NCI-H774 (cell line): Measurements from ENCODE around the gene ANKRD10.

Source experiments
- DNase-seq: peaks from one replicate; lab custom pipeline; 2025; lab: John Stamatoyannopoulos, UW

The ANKRD10 gene

DNA sequence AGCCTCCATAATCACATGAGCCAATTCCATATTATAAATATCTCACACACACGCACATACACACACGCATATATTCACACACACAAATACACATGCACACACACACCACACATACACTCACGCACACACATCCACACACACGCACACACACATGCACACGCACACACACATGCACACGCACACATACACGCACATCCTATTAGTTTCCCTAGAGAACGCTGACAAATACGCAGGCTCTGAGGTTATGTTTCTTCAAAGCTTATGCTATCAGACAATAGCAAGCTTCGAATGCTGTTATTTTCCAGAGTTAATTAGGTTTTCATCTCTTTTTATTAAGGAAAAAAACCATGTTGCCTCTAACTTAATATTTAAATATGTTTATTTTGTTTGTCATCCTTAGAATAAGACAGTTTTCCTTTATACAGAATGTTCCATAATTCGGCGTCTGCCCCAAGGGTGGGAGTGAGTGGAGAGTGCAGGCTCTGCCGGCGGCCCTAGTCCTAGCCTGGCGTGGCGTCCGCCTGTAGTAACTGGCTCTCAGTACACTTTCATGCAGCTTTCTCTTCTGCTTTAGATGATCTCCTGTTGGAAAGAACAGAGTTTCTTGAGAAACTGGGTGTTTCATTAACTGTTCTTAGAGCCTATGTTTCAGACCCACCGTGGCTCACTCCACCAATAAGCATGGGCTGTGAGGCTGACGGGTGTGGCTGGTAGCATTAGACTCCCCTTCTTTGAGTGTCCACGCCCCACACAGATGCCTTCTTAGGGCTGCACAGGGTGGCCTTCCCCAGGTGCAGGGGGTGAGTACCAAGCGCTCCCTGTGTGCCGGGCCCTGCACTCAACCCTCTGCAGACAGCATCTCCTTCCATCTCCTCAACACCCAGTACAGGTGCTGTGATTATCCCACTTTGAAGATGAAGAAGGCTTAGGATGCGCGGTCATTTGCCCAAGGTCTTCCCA lies 30.4 kb upstream of the ANKRD10 start:
- DNase-seq = no peak

DNA sequence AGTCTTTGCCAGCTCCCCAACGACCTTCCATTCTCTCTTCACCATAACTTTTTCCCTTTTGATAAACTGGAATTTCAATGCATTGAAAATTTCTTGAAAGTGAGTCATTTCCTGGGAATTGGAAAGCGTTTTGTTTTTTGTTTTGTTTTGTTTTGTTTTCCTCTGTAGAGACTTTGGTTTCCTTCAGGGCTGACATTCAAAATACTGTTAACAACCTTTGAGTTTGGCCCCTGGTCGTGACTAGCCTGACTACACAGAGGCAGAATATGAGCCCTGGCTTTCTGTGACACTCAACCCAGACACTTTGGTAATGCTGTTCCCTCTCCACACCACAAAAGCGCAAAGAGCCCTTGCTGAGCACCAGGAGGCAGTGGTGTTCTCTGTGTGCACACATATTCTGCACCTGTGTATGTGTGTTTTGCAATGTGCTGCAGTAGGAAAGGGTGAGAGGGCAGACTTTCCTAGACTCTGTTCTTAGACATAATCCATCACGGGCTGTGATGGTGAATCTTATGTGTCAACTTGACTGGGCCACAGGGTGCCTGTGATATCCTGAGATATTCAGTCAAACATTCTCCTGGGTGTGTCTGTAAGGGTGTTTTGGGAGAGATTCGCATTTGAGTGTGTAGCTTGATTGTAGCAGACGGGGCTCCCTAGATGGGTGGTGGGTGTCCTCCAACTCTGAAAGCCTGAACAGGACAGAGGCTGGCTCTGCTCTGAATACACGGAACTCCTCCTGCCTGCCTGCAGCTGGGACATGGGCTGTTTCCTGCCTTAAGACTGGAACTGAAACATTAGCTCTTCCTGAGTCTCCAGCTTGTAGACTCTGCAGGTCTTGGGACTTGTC lies 29.5 kb upstream of the ANKRD10 start:
- peak; percentile 87 for DNase-seq

DNA sequence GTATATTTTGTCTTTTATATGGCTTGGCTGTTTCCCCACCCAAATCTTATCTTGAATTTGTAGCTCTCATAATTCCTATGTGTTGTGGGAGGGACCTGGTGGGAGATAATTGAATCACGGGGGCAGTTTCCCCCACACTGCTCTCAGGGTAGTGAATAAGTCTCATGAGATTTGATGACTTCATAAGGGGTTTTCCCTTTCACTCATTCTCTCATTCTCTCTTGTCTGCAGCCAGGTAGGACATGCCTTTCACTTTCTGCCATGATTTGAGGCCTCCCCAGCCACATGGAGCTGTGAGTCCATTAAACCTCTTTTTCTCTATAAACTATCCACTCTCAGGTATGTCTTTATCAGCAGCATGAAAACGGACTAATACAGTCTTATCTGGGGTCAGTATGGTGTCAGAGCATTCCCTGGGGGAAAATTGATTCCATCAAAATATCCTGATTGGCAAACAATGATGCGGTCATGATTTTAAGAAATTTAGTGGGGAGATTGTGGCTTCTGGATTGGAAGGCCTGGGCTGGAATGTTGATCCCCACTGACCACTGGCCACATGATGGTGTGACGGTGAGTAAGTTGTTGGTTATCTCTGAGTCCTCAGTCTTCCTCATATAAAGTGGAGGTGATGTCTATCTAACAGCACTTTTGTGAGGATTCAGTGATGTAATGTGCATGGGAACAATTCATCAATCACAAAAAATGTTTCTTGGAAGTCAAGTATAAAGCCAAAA lies 27.5 kb upstream of the ANKRD10 start:
- no peak for DNase-seq

DNA sequence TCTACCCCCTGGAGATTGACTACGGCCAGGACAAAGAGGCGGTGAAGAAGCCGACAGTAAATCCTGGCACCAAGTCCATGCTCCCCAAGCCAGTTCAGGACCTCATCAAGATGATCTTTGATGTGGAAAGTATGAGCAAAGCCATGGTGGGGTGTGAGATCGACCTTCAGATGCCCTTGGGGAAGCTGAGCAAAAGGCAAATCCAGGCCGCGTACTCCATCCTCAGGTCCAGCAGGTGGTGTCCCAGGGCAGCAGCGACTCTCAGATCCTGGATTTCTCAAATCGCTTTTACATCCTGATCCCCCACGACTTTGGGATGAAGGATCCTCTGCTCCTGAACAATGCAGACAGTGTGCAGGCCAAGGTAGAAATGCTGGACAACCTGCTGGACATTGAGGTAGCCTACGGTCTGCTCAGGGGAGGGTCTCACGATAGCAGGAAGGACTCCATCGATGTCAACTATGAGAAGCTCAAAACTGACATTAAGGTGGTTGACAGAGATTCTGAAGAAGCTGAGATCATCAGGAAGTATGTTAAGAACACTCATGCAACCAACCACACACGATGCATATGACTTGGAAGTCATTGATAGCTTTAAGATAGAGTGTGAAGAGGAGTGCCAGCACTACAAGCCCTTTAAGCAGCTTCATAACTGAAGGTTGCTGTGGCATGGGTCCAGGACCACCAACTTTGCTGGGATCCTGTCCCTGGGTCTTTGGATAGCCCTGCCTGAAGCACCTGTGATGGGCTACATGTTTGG lies 24.0 kb upstream of the ANKRD10 start:
- DNase-seq = no peak

DNA sequence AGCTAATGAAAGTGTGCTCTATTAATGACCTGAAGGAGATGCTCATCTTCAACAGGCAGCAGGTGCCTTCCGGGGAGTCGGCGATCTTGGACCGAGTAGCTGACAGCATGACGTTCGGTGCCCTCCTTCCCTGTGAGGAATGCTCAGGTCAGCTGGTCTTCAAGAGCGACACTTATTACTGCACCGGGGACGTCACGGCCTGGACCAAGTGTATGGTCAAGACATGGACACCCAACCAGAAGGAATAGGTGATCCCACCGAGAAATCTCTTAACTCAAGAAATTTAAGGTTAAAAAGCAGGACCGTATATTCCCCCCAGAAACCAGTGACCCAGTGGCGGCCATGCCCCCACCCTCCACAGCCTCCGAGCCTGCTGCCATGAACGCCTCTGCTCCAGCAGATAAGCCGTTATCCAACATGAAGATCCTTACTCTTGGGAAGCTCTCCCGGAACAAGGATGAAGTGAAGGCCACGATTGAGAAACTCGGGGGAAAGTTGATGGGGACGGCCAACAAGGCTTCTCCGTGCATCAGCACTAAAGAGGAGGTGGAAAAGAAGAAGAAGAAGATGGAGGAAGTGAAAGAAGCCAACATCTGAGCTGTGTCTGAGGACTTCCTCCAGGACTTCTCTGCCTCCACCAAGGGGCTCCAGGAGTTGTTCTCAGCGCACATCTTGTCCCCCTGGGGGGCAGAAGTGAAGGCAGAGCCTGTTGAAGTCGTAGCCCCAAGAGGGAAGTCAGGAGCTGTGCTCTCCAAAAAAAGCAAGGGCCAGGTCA lies 22.8 kb upstream of the ANKRD10 start:
- DNase-seq = no peak

DNA sequence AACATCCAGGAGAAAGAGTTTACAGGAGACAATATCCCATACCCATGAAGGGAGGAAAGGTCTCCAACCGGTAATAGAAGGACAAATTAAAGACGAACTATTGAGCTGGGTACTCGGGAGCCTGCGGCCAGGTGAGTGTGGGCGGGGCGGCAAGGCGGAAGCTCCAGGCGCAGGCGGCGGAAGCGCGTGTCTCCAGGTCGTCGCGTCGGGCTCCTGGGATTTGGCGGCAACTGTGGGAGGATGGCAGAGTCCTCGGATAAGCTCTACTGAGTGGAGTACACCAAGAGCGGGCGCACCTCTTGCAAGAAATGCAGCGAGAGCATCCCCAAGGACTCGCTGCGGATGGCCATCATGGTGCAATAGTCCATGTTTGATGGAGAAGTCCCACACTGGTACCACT lies 21.6 kb upstream of the ANKRD10 start:
- DNase-seq = no peak

DNA sequence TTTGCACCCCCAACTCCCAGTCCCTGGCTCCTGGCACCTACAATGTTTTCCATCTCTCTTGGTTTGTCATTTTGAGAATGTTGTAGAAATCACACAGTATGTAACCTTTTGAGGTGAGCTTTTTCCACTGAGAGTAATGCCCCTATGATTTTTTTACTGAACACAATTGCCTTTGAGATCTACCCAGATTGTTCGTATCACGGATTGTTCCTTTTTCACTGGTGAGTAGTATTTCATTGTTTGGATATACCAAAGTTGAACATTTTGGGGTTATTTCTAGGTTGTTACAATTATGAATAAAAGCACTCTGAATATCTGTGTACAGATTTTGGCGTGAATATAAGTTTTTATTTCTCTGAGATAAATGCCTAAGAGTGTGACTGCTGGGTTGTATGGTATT lies 17.7 kb upstream of the ANKRD10 start:
- DNase-seq = no peak

DNA sequence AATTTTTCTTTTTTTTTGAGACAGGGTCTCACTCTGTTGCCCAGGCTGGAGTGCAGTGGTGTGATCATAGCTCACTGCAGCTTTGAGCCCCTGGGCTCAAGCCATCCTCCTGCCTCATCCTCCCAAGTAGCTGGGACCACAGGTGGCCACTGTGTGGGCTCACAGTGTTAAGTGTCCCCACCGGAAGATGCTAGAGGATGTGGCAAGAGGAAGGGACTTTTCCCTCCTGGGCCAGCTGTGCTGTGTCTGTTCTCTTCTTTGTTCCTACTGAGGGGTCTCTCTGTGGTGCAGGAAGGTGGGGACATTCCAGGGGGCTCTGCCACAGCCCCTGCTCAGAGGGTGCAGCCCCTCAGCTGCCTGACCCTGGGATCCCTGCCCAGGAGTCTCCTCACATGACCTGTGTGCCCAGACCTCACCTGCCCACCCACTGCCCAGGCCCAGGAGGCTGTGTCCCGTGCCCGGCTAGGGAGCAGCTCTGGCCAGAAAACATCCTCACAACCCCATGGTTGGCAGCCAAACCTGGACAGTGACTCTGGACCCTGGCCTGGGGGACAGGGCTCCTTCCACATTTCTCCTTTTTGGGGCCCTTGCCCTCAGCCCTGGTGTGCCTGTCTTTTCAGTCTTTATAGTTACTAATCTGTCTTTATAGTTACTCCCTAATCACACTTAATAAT lies 14.4 kb upstream of the ANKRD10 start:
- no peak for DNase-seq

DNA sequence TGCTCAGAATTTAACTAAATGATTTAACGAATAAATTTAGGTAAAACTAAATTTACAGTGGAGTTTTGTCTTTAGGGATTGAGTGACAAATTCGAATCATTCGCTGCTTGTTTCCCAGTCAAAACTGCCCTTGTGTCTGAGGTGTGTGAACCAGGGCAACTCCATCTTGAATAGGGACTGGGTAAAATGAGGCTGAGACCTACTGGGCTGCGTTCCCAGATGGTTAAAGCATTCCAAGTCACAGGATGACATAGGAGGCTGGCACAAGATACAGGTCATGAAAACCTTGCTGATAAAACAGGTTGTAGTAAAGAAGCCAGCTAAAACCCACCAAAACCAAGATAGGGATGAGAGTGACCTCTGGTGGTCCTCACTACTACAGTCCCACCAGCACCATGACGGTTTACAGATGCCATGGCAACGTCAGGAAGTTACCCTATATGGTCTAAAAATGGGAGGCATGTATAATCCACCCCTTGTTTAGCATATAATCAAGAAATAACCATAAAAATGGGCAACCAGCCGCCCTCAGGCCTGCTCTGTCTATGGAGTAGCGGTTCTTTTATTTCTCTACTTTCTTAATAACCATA lies 10.2 kb upstream of the ANKRD10 start:
- no peak for DNase-seq

DNA sequence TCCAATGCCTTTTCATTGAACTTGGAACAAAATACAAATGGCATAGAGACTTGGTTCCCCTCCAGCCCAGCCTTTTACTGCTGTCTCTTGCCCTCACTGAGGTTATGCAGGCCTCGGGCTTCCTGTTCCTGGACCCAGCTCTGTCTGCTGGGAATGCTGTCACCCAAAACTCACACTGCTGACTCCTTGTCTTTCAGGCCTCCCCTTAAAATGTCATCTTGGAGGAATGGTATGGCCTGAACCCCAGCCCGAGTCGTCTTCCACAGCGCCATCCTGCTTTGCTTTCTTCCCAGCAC lies 9.7 kb upstream of the ANKRD10 start:
- no peak for DNase-seq

DNA sequence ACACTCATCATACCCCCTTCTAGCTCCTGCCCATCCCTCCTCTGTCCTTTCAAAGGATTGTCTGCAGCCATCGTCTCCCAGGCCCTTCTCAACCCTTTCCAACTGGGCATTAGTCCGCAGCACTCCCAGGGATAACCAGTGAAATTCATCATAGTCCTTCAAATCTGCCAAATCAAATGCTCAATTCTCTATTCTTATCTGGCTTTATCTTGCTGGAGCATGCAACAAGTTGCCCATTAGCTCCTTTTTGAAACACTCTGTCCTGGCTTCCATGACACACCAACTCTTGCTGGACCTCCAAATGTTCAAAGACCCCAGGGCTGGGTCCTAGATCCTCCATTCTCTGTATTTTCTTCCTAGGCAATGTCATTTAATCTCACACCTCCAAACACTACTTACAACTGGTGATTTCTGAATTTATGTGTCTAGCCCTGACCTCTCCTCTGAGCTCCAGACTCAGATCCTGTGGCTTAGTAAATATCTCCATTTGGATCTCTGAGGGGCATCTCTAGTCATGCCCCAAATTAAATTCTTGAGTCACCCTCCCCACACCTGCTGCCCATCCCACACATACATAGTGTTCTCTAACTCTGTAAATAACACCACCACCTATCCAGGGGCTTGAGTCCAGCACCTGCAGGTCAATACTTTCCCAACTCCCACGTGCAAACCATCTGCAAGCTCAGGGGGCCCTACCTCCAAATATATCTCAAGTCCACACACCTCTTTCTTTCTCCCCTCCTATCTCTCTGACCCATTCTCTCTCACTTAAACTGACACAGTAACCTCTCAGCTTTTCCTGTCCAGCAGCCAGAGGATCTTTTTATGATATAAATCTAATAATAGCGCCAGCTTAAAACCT lies 9.1 kb upstream of the ANKRD10 start:
- no peak for DNase-seq

DNA sequence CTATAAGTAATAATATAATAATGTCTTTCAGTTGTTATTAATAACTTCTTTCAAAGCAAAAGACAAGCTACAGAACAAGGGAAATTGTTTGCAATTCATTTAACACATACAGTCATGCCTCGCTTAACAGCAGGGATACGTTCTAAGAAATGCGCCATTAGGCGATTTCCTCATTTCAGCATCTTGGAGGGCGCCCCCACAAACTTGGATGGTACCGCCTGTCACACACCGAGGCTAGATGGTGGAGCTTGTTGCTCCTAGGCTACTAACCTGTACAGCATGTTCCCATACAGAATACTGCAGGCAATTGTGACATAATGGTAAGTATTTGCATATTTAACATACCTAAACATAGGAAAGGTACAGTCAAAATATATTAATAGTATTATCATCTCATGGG lies 8.2 kb upstream of the ANKRD10 start:
- DNase-seq = no peak

DNA sequence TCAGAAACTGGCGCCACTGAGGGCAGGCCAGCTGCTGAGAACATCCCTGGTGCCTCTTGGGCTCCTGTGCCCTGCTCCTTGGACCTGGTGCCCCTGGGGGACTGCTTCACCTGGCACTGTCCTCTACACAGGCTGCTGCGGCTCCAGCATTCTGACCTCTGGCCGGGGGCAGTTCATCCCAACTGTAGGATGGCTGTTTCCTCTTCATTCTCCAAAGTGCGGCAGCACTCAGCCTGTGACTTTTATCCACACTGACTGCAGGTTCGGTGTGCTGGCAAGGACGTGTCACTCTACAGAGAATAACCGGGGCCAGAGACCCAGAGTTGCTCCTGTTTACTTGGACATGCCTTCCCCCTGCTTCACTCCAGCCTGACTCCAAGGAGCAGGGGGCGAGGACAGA lies 7.6 kb upstream of the ANKRD10 start:
- no peak for DNase-seq

DNA sequence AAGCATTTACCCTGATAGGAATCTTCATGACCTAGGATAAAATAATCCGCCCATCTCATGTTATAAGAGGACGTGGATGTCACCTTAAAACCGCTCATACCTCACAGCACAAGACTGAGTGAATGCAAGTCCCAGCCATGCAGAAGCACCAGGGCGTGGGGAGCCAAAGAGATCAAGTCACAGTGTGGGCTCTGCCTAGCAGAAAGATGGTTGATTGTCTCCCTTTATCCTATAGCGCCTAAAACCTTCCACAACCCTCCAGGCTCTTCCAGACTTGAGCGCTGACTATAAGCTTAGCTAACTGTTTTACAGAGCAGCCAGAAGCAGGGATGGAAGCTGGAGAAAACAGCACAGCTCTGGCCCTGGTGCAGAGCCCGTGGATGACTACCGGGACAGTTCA lies 6.8 kb upstream of the ANKRD10 start:
- no peak for DNase-seq

DNA sequence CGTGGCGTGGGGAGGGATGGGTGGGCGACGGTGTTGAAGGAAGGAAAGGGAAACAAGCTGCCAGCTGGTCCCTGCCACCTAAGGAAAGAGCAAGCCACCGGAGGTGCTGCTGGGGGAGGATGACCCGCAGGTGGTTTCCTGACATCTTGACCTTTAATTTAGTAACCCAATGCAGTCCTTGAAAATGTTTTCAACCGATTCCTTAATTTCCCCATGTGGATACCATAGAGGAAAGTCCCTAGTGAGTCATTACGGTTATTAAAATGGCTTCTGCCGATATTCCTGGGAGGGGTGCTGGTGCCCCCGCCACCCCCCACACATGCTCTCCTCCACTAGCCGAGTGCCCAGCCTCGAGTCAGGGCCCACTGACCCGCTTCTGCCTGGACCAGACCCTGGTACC lies 6.3 kb upstream of the ANKRD10 start:
- DNase-seq = no peak

DNA sequence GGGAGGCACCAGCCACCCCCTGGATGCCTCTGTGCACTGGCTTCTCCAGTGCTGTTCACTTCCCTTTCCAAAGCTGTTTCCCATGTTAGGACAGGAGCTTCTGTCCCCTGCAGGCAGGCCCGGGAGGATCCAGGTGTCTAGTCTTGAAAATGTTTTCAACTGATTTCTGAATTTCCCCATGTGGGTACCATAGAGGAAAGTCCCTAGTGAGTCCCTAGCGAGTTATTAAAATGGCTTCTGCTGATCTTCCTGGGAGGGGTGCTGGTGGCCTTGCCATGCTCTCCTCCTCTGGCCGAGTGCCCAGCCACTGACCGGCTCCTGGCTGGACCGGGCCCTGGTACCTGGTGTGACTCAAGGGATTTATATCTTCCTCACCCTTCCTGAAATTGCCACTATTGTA lies 5.2 kb upstream of the ANKRD10 start:
- no peak for DNase-seq

DNA sequence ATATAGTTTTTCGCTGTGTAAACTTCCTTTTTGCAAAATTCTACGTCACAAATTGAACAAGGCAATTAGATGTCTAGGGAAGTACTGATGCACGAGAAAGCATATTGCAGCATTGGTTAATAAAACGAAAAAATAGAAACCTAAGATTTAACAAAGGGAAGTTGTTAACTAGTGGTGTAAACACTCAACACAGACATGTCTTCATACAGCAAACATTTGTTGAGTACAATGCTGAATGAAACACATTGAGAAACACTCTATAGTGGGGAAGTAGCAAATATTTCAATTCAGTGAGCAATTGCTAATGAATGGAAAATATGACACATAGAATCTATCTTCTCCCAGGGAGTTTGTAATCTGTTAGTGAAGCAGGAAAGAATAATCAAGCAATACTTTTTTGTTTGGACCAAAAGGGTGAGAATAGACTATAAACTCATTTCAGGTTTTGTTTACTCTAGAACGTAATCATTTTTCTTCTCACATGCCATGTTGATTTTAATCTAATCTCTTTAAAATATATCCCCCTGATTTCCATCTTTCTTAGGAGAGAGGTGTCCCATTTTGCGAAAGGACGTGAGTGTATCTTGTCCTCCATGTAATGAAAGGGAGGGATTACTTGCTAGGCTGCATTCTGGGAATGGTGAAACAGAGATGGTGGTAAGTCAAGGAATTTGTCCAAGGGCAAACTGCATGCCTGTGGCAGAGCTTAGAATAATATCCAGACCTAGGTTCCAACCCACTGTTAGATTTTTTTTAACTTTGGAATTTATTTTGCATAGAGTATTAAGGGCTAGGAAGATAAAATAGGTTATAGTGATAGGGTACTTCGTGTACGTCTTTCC lies 1.7 kb upstream of the ANKRD10 start:
- DNase-seq = peak; percentile 79

DNA sequence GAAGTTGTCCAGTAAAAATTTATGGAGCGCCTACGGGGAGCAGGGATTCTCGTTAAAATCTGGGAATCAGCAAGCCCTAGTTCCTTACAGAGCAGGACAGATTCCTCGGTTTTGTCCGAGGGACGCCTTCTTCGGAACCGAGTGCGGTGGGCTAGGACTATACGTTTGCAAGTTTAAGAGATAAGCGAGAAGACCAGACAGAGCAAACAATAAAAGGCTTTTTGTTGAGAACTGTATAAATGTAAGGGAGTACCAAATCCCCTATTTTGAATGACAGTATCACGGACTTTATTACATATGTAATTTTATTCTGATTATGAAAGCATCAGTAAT lies 971 bp upstream of the ANKRD10 start:
- no peak for DNase-seq
